A204.1 (cell line): Measurements from ENCODE around the gene CTTN.
"Not testable (repeated sequence)": the region's sequence is repeated elsewhere in the genome, so short reads cannot be mapped to it uniquely, and the experiment has no call there.

Experiments
- FAIRE-seq: peaks from 2 replicates; lab custom pipeline; 2012; peaks lifted over from hg19 to GRCh38; lab: Jason Lieb, UNC

CTTN gene

GRCh38 chr11:70429724-70430521 lies 31.6 kb downstream of the CTTN start:
- FAIRE-seq = no peak

- FAIRE-seq = no peak
These were observed 32.6 kb downstream of the CTTN start for GRCh38 chr11:70430671-70431574.

- no peak for FAIRE-seq
These were observed 33.3 kb downstream of the CTTN start for GRCh38 chr11:70431611-70432010.

- no peak for FAIRE-seq
These were observed 33.7 kb downstream of the CTTN start for GRCh38 chr11:70432065-70432464.

GRCh38 chr11:70432580-70432979 lies 34.3 kb downstream of the CTTN start:
- FAIRE-seq = no peak

- FAIRE-seq = no peak
These were observed 34.7 kb downstream of the CTTN start for GRCh38 chr11:70433038-70433437.

GRCh38 chr11:70433526-70433925 lies 35.2 kb downstream of the CTTN start:
- no peak for FAIRE-seq

- FAIRE-seq = no peak
These were observed 35.9 kb downstream of the CTTN start for GRCh38 chr11:70433966-70434812.

GRCh38 chr11:70434813-70435278 lies 36.5 kb downstream of the CTTN start:
- no peak for FAIRE-seq

GRCh38 chr11:70435361-70435760 lies 37.0 kb downstream of the CTTN start:
- FAIRE-seq = no peak

GRCh38 chr11:70435765-70436500 lies 37.6 kb downstream of the CTTN start:
- no peak for FAIRE-seq

- FAIRE-seq = no peak
These were observed 38.2 kb downstream of the CTTN start for GRCh38 chr11:70436501-70436860.

GRCh38 chr11:70437111-70437784 lies 38.9 kb downstream of the CTTN start:
- FAIRE-seq = no peak

GRCh38 chr11:70440206-70440605 lies 41.9 kb downstream of the CTTN start:
- no peak for FAIRE-seq

GRCh38 chr11:70443773-70444030 lies 45.4 kb downstream of the CTTN start:
- no peak for FAIRE-seq

GRCh38 chr11:70445091-70445490 lies 46.8 kb downstream of the CTTN start:
- FAIRE-seq = no peak

GRCh38 chr11:70445605-70446004 lies 47.3 kb downstream of the CTTN start:
- FAIRE-seq = no peak

GRCh38 chr11:70448983-70449567 lies 50.7 kb downstream of the CTTN start:
- FAIRE-seq = no peak

- FAIRE-seq = no peak
These were observed 56.0 kb downstream of the CTTN start for GRCh38 chr11:70454197-70454767.

- FAIRE-seq = not testable (repeated sequence)
These were observed 56.5 kb downstream of the CTTN start for GRCh38 chr11:70454811-70455210.

GRCh38 chr11:70455354-70455753 lies 57.0 kb downstream of the CTTN start:
- no peak for FAIRE-seq
